Left ventricle myocardium inferior (tissue), 1 donor: ENCODE data around the gene RBM4B. TPM values are rescaled to one million over a fixed set of nuclear protein-coding genes. Genes with fewer than 3 reads are reported as not detected.

ENCODE experiments used
- DNase-seq: peaks from one replicate; pipeline ENCODE4 v3.0.0-alpha.2; 2020
- H3K27ac ChIP-seq: fragments of 200-600 bp; replicated peaks from 2 replicates; pipeline ENCODE4 v1.8.0; 2021
- H3K27me3 ChIP-seq: fragments of 200-600 bp; 2 replicates; pipeline ENCODE4 v1.8.0; 2021; ENCODE audit warnings: low read depth
- H3K36me3 ChIP-seq: fragments of 200-600 bp; 2 replicates; pipeline ENCODE4 v1.8.0; 2021
- H3K4me1 ChIP-seq: fragments of 200-600 bp; 2 replicates; pipeline ENCODE4 v1.8.0; 2021
- H3K4me3 ChIP-seq: fragments of 200-600 bp; 2 replicates; pipeline ENCODE4 v1.8.0; 2021; ENCODE audit warnings: mild to moderate bottlenecking, moderate library complexity
- H3K9me3 ChIP-seq: fragments of 200-600 bp; replicated peaks from 2 replicates; pipeline ENCODE4 v1.8.0; 2021
- CTCF ChIP-seq: fragments of 200-600 bp; IDR thresholded peaks from 2 replicates; pipeline ENCODE4 v1.8.0; 2021; ENCODE audit warnings: antibody characterized with exemption, mild to moderate bottlenecking, borderline replicate concordance
- intact Hi-C: fragments of 100-400 bp; cut with micrococcal nuclease; formaldehyde crosslinking; loops from one replicate; pipeline ENCODE4 v1.11.0; 2022
- total RNA-seq: library from RNA; stranded (reverse); fragmentation: NEBNext Ultra II Directional; extraction: Animal tissue kit (Norgen Biotek cat#: 25700); gene quantifications from one replicate; pipeline ENCODE4 v1.2.1, GENCODE V29; 2021
- donor health status: DM: no; HTN: yes; CAD: no; lungs with severe emphysema.

The RBM4B gene
- total RNA-seq, 1 donor from 2014 or later = 11.8 TPM

- intact Hi-C loops = loop anchor here (10.0 kb wide), 1 partner anchor 104 kb away; no protein-coding TSS in a partner anchor
- Histone ChIP-seq H3K4me3 (no peak overlapping the region), H3K36me3 (no peaks in the 10 kb centered on the region), H3K27me3 (peaks cover 4% of the 10 kb centered on the region), H3K4me1 (no peaks in the 10 kb centered on the region), H3K9me3 (no peaks in the 10 kb centered on the region), H3K27ac (no peak overlapping the region)
- DNase-seq = no peak
- no peak for TF ChIP-seq CTCF
Measured at GRCh38 chr11:66710384-66710930, 32.8 kb upstream of the RBM4B start.

- intact Hi-C loops = no loop called here
- Histone ChIP-seq H3K27me3 (no peaks in the 10 kb centered on the region), H3K9me3 (no peaks in the 10 kb centered on the region), H3K36me3 (no peaks in the 10 kb centered on the region), H3K4me1 (no peaks in the 10 kb centered on the region), H3K4me3 (no peak overlapping the region), H3K27ac (no peak overlapping the region)
- TF ChIP-seq CTCF = no peak
- DNase-seq = no peak
Measured at GRCh38 chr11:66708701-66709100, 31.0 kb upstream of the RBM4B start.

GRCh38 chr11:66708094-66708493 is 30.4 kb upstream of the RBM4B start:
- Histone ChIP-seq H3K9me3 (no peaks in the 10 kb centered on the region), H3K36me3 (no peaks in the 10 kb centered on the region), H3K4me1 (no peaks in the 10 kb centered on the region), H3K27ac (no peak overlapping the region), H3K27me3 (no peaks in the 10 kb centered on the region), H3K4me3 (no peak overlapping the region)
- no peak for DNase-seq
- TF ChIP-seq CTCF = no peak
- intact Hi-C loops = no loop called here

DNA sequence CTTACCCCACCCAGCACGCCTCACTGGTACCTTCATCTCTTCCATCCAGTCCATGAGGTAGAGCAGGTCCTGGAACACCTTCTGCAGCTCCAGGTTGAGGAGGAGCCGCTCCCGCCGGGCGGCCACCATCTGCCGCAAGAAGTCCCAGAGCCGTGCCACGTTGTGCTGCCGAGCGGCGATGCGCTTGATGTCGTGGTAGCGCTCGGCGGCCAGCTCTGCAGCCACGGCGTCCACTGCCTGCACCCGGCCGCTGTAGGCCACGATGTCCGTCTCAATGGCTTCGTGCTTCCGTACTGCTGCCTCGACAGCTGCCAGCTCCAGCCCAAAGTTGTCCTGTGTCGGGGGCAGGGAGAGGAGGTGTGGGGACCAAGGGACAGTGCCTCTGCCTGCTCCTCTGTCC is 29.8 kb upstream of the RBM4B start:
- no peaks in the 10 kb centered on the region for H3K27me3 ChIP-seq
- no peak for DNase-seq

DNA sequence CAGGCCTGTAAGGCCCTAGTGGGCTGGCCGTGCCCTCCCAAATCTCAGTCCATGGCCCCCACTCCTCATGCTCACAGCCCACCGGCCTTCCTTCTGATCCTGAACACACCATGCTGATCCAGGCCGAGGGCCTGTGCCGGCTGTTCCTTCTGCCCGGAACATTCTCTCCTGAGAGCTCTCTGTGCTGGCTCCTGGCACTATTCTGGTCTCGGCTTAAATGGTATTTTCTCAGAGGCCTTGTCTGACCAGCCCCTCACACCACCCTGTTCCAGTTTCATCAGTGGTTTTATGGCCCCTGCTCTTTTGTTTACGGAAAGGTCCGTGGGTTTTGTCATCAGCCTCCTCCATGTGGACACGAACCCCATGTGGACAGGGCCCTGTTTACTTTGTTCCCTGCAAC is 29.3 kb upstream of the RBM4B start:
- TF ChIP-seq CTCF = no peak
- no peaks in the 10 kb centered on the region for H3K27me3 ChIP-seq
- H3K4me1 ChIP-seq = no peaks in the 10 kb centered on the region
- no peaks in the 10 kb centered on the region for H3K36me3 ChIP-seq
- intact Hi-C loops = no loop called here
- DNase-seq = no peak
- no peaks in the 10 kb centered on the region for H3K9me3 ChIP-seq
- no peak overlapping the region for H3K27ac ChIP-seq
- H3K4me3 ChIP-seq = no peak overlapping the region

More for the DNA sequence above, 29.8 kb upstream of the RBM4B start:
- H3K4me1 ChIP-seq = no peaks in the 10 kb centered on the region
- H3K36me3 ChIP-seq = no peaks in the 10 kb centered on the region
- intact Hi-C loops = no loop called here
- H3K27ac ChIP-seq = no peak overlapping the region
- H3K4me3 ChIP-seq = no peak overlapping the region
- no peak for TF ChIP-seq CTCF
- no peaks in the 10 kb centered on the region for H3K9me3 ChIP-seq
